Measurements from ENCODE around the gene CRYBG2.

Gene CRYBG2

GRCh38 chr1:26350701-26351589 lies 3.0 kb downstream of the CRYBG2 start:
- Histone ChIP-seq H3K4me1 (ENCODE audit: control insufficient read depth, insufficient read depth, low read length, poor library complexity, severe bottlenecking) (no peaks in the 10 kb centered on the region), H3K27me3 (replicated peaks; ENCODE audit: control insufficient read depth, insufficient read depth, low read length, poor library complexity, severe bottlenecking) (no peaks in the 10 kb centered on the region), H3K4me3 (ENCODE audit: insufficient read depth, low read depth, low read length, poor library complexity, severe bottlenecking) (no peak overlapping the region), H3K36me3 (ENCODE audit: control insufficient read depth, insufficient read depth, low read length) (no peaks in the 10 kb centered on the region), H3K9me3 (ENCODE audit: control insufficient read depth, low read length) (no peaks in the 10 kb centered on the region), H3K27ac (ENCODE audit: insufficient read depth, low read length, poor library complexity, severe bottlenecking) (no peak overlapping the region)
- DNase-seq, result no peak

DNA sequence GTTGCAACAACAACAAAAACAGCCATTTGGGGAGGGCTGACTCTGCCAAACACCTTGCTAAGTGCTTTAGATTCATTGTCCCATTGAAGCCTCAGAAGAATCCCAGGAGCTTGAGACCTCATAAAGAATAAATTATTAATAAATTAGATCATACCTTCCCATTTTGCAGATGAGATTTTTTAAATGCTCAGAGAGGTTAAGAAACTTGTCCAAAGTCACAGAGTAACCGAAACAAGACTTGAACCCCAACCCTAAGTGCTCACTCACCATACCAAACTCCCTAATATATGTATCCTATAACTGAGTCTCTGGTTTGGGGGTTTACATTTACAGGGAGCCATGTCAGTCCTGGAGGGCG lies 3.6 kb downstream of the CRYBG2 start:
- H3K9me3 ChIP-seq (ENCODE audit: control insufficient read depth, low read length), result no peaks in the 10 kb centered on the region
- no peaks in the 10 kb centered on the region for H3K4me1 ChIP-seq (ENCODE audit: control insufficient read depth, insufficient read depth, low read length, poor library complexity, severe bottlenecking)
- no peak for DNase-seq
- H3K27ac ChIP-seq (ENCODE audit: insufficient read depth, low read length, poor library complexity, severe bottlenecking), result no peak overlapping the region
- H3K36me3 ChIP-seq (ENCODE audit: control insufficient read depth, insufficient read depth, low read length), result no peaks in the 10 kb centered on the region
- no peak overlapping the region for H3K4me3 ChIP-seq (ENCODE audit: insufficient read depth, low read depth, low read length, poor library complexity, severe bottlenecking)
- H3K27me3 ChIP-seq (replicated peaks; ENCODE audit: control insufficient read depth, insufficient read depth, low read length, poor library complexity, severe bottlenecking), result no peaks in the 10 kb centered on the region

DNA sequence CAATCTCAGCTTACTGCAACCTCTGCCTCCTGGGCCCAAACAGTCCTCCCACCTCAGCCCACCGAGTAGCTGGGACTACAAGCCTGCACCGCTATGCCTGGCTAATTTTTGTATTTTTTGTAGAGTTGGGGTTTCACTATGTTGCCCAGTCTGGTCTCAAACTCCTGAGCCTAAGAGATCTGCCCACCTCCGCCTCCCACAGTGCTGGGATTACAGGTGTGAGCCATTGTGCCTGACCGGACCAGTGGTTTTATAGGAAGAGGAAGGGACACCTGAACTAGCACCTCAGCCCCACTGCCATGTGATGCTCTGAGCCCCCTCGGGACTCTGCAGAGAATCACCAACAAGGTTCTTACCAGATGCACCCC lies 4.1 kb downstream of the CRYBG2 start:
- no peaks in the 10 kb centered on the region for H3K27me3 ChIP-seq (replicated peaks; ENCODE audit: control insufficient read depth, insufficient read depth, low read length, poor library complexity, severe bottlenecking)
- DNase-seq, result no peak
- no peaks in the 10 kb centered on the region for H3K4me1 ChIP-seq (ENCODE audit: control insufficient read depth, insufficient read depth, low read length, poor library complexity, severe bottlenecking)
- no peak overlapping the region for H3K27ac ChIP-seq (ENCODE audit: insufficient read depth, low read length, poor library complexity, severe bottlenecking)
- H3K36me3 ChIP-seq (ENCODE audit: control insufficient read depth, insufficient read depth, low read length), result no peaks in the 10 kb centered on the region
- no peaks in the 10 kb centered on the region for H3K9me3 ChIP-seq (ENCODE audit: control insufficient read depth, low read length)
- no peak overlapping the region for H3K4me3 ChIP-seq (ENCODE audit: insufficient read depth, low read depth, low read length, poor library complexity, severe bottlenecking)

DNA sequence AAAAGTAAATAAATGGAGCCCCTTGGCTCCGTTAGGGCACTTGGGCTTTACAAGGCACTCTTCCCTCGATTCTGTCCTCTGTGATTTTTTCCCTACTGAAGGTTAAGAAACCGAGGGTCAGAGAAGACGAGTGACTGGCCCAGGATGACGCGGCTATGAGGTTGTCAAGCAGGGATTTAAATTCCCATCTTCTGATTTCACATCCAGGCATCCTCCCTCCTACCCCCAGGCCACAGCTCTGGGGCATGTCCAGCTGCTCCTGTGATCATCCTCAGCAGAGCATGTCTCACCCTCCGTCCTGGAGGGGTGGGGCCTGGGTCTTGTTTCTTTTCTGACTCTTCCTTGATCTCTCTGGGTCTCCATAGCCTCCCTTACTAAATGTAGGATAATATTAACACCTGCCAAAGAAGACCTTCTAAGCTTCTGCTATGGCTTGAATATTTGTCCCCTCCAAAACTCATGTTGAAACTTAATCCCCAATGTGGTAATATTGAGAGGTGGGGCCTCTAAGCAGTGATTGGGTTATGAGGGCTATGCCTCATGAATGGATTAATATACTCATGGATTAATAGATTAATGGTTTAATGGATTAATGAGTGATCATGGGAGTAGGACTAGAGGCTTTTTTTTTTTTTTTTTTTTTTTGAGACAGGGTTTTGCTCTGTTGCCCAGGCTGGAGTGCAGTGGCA lies 4.6 kb downstream of the CRYBG2 start:
- no peak overlapping the region for H3K27ac ChIP-seq (ENCODE audit: insufficient read depth, low read length, poor library complexity, severe bottlenecking)
- H3K36me3 ChIP-seq (ENCODE audit: control insufficient read depth, insufficient read depth, low read length), result no peaks in the 10 kb centered on the region
- no peaks in the 10 kb centered on the region for H3K9me3 ChIP-seq (ENCODE audit: control insufficient read depth, low read length)
- H3K4me3 ChIP-seq (ENCODE audit: insufficient read depth, low read depth, low read length, poor library complexity, severe bottlenecking), result no peak overlapping the region
- no peak for DNase-seq
- H3K27me3 ChIP-seq (replicated peaks; ENCODE audit: control insufficient read depth, insufficient read depth, low read length, poor library complexity, severe bottlenecking), result no peaks in the 10 kb centered on the region
- no peaks in the 10 kb centered on the region for H3K4me1 ChIP-seq (ENCODE audit: control insufficient read depth, insufficient read depth, low read length, poor library complexity, severe bottlenecking)

- Histone ChIP-seq H3K4me3 (ENCODE audit: insufficient read depth, low read depth, low read length, poor library complexity, severe bottlenecking) (no peak overlapping the region), H3K27ac (ENCODE audit: insufficient read depth, low read length, poor library complexity, severe bottlenecking) (no peak overlapping the region), H3K36me3 (ENCODE audit: control insufficient read depth, insufficient read depth, low read length) (no peaks in the 10 kb centered on the region), H3K27me3 (replicated peaks; ENCODE audit: control insufficient read depth, insufficient read depth, low read length, poor library complexity, severe bottlenecking) (no peaks in the 10 kb centered on the region), H3K4me1 (ENCODE audit: control insufficient read depth, insufficient read depth, low read length, poor library complexity, severe bottlenecking) (no peaks in the 10 kb centered on the region), H3K9me3 (ENCODE audit: control insufficient read depth, low read length) (no peaks in the 10 kb centered on the region)
- DNase-seq, result no peak
Observed at GRCh38 chr1:26346274-26347033, 7.5 kb downstream of the CRYBG2 start.

DNA sequence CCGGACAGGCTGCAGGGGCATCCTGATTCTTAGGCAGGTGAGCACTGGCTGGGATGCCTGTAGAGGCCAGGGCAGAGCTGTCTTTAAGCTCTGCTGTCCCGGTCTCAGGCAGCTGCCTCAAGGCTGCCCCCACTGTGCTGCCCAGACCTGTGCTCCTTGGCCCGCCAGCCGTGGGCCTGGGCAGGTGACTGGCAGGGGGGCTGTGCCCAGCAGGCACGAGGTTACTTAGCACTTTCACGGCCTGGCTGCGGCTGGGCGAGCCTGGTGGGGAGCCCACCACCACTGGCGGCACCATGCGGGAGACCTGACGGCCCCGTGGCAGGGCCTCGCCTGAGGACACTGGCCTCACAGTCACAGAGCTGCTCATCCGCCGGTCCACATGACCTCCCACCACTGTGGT lies 8.2 kb downstream of the CRYBG2 start:
- DNase-seq, result no peak
- no peak overlapping the region for H3K4me3 ChIP-seq (ENCODE audit: insufficient read depth, low read depth, low read length, poor library complexity, severe bottlenecking)
- H3K27ac ChIP-seq (ENCODE audit: insufficient read depth, low read length, poor library complexity, severe bottlenecking), result no peak overlapping the region
- H3K4me1 ChIP-seq (ENCODE audit: control insufficient read depth, insufficient read depth, low read length, poor library complexity, severe bottlenecking), result no peaks in the 10 kb centered on the region
- no peaks in the 10 kb centered on the region for H3K27me3 ChIP-seq (replicated peaks; ENCODE audit: control insufficient read depth, insufficient read depth, low read length, poor library complexity, severe bottlenecking)
- H3K36me3 ChIP-seq (ENCODE audit: control insufficient read depth, insufficient read depth, low read length), result no peaks in the 10 kb centered on the region
- no peaks in the 10 kb centered on the region for H3K9me3 ChIP-seq (ENCODE audit: control insufficient read depth, low read length)

DNA sequence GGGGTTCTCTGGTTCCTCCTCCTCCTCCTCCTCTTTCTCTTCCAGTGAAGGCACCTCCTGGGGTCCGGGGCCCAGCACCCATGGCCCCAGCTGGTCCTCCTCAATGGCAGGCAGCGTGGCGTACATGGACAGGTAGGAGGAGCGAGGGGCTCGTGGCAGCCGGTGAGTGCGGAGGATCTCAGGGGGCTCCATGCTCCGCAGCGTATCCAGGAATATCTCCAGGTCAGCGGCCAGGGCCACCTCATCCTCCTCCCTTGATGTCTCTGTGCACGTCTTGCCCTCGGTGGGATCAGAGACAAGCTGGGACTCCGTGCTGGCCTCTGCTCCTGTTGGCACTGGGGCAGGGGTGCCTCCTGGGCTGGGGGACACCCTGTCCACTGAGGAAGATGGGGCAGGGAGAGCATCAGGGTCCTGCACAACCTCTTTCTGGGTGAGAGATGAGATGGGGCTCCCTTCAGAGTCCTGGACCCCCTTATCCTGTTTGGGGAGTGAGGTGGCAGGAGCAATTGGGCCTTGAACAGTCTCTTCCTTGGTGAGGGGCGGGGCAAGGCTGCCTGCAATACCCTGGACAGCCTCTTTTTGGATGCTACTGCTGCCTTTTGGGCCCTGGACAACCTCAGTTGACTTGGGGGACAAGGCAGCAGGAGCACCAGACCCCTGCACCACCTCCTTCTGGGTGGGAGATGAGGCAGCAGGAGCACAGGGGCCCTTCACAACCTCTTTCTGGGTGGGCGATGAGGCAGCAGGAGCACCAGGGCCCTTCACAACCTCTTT lies 9.6 kb downstream of the CRYBG2 start:
- Histone ChIP-seq H3K27me3 (replicated peaks; ENCODE audit: control insufficient read depth, insufficient read depth, low read length, poor library complexity, severe bottlenecking) (no peaks in the 10 kb centered on the region), H3K9me3 (ENCODE audit: control insufficient read depth, low read length) (no peaks in the 10 kb centered on the region), H3K4me1 (ENCODE audit: control insufficient read depth, insufficient read depth, low read length, poor library complexity, severe bottlenecking) (no peaks in the 10 kb centered on the region), H3K4me3 (ENCODE audit: insufficient read depth, low read depth, low read length, poor library complexity, severe bottlenecking) (no peak overlapping the region), H3K36me3 (ENCODE audit: control insufficient read depth, insufficient read depth, low read length) (no peaks in the 10 kb centered on the region), H3K27ac (ENCODE audit: insufficient read depth, low read length, poor library complexity, severe bottlenecking) (no peak overlapping the region)
- no peak for DNase-seq

GRCh38 chr1:26340047-26340481 lies 13.9 kb downstream of the CRYBG2 start:
- Histone ChIP-seq H3K27me3 (replicated peaks; ENCODE audit: control insufficient read depth, insufficient read depth, low read length, poor library complexity, severe bottlenecking) (no peaks in the 10 kb centered on the region), H3K4me3 (ENCODE audit: insufficient read depth, low read depth, low read length, poor library complexity, severe bottlenecking) (no peak overlapping the region), H3K36me3 (ENCODE audit: control insufficient read depth, insufficient read depth, low read length) (no peaks in the 10 kb centered on the region), H3K4me1 (ENCODE audit: control insufficient read depth, insufficient read depth, low read length, poor library complexity, severe bottlenecking) (peaks cover 13% of the 10 kb centered on the region), H3K27ac (ENCODE audit: insufficient read depth, low read length, poor library complexity, severe bottlenecking) (no peak overlapping the region), H3K9me3 (ENCODE audit: control insufficient read depth, low read length) (no peaks in the 10 kb centered on the region)
- no peak for DNase-seq

DNA sequence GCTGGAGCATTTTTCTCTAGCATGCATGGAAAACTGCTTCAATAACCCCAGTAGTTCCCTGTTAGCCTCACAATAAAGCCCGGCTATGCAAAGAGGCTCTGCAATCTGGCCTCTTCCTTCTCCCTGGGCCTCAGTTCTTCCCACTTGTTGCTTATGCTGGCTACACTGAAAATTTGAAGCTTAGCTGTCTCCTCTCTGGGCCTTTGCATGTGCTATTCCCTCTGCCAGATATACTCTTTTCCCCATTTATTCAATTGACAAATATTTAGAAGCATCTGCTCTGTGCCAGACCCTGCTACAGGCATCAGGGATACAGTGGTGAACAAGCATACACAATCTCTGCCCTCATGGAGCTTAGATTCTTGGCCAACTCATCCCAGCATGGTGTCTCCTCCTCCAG lies 15.3 kb downstream of the CRYBG2 start:
- no peaks in the 10 kb centered on the region for H3K27me3 ChIP-seq (replicated peaks; ENCODE audit: control insufficient read depth, insufficient read depth, low read length, poor library complexity, severe bottlenecking)
- no peak overlapping the region for H3K4me3 ChIP-seq (ENCODE audit: insufficient read depth, low read depth, low read length, poor library complexity, severe bottlenecking)
- peaks cover 13% of the 10 kb centered on the region for H3K4me1 ChIP-seq (ENCODE audit: control insufficient read depth, insufficient read depth, low read length, poor library complexity, severe bottlenecking)
- no peaks in the 10 kb centered on the region for H3K36me3 ChIP-seq (ENCODE audit: control insufficient read depth, insufficient read depth, low read length)
- no peaks in the 10 kb centered on the region for H3K9me3 ChIP-seq (ENCODE audit: control insufficient read depth, low read length)
- no peak overlapping the region for H3K27ac ChIP-seq (ENCODE audit: insufficient read depth, low read length, poor library complexity, severe bottlenecking)
- DNase-seq, result no peak

Data from effector memory CD4-positive, alpha-beta T cell (primary cell).